ENCODE measurements around the gene PABPN1L.

DNA sequence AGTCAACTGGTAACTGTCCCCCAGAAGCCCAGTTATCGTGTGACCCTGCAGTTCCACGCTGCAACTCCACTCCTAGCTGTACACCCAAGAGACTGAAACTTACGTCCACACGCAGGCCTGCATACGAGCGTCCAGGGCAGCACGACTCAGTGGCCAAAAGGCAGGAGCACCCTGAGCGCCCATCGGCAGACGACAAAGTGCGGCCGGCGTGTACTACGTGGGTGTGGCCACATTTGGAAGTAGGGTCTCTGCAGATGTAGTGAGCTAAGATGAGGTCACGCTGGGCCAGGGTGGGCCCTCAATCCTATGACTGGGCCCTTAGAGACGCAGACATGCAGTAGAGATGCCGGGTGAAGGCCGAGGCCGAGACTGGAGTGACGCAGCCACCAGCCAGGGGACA, 23.2 kb downstream of the PABPN1L start:
- TF ChIP-seq, protein P1, sequence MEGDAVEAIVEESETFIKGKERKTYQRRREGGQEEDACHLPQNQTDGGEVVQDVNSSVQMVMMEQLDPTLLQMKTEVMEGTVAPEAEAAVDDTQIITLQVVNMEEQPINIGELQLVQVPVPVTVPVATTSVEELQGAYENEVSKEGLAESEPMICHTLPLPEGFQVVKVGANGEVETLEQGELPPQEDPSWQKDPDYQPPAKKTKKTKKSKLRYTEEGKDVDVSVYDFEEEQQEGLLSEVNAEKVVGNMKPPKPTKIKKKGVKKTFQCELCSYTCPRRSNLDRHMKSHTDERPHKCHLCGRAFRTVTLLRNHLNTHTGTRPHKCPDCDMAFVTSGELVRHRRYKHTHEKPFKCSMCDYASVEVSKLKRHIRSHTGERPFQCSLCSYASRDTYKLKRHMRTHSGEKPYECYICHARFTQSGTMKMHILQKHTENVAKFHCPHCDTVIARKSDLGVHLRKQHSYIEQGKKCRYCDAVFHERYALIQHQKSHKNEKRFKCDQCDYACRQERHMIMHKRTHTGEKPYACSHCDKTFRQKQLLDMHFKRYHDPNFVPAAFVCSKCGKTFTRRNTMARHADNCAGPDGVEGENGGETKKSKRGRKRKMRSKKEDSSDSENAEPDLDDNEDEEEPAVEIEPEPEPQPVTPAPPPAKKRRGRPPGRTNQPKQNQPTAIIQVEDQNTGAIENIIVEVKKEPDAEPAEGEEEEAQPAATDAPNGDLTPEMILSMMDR (IDR thresholded peaks at IDR 0.05): no peak
- TF ChIP-seq POLR2A (IDR thresholded peaks at IDR 0.05): no peak
- no peak for TF ChIP-seq EP300 (IDR thresholded peaks at IDR 0.05)

Data from ovary (tissue), 3 donors.